ENCODE data around the gene BSG.
A peak's percentile ranks its signal among the peaks of the same experiment; 100 is the strongest.

BSG gene

DNA sequence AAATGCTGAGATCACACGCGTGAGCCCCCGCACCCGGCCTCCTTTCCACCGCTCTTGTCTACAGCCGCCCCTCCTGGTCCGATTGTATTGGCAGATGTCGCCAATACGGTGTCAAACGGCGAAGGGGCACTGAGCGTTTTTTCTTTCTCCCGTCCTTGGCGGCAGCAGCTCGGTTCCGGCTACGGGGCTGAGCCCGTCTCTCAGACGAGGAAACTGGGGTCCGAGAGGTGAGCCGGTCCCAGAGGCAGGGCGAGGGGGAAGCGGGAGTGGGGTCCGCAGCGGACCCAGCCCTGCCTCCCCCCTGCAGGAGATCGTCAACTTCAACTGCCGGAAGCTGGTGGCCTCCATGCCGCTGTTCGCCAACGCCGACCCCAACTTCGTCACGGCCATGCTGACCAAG is 40.5 kb downstream of the BSG start:
- no peaks in the 10 kb centered on the region for H3K9me3 ChIP-seq
- peaks cover 31% of the 10 kb centered on the region for H3K36me3 ChIP-seq
- peak overlapping the region; percentile 91 for H3K4me2 ChIP-seq
- peaks cover 54% of the 10 kb centered on the region for H3K4me1 ChIP-seq
- no peaks in the 10 kb centered on the region for H3K27me3 ChIP-seq
- H3K9ac ChIP-seq = no peak overlapping the region
- 0 out of 2 replicates have a peak, but pooled peaks cover 4% of the 10 kb centered on the region for H4K20me1 ChIP-seq
- no peak overlapping the region for H3K27ac ChIP-seq
- no peak overlapping the region for H3K4me3 ChIP-seq
- TF ChIP-seq Cebpa-rat (IDR thresholded peaks at IDR 0.05) = no peak

DNA sequence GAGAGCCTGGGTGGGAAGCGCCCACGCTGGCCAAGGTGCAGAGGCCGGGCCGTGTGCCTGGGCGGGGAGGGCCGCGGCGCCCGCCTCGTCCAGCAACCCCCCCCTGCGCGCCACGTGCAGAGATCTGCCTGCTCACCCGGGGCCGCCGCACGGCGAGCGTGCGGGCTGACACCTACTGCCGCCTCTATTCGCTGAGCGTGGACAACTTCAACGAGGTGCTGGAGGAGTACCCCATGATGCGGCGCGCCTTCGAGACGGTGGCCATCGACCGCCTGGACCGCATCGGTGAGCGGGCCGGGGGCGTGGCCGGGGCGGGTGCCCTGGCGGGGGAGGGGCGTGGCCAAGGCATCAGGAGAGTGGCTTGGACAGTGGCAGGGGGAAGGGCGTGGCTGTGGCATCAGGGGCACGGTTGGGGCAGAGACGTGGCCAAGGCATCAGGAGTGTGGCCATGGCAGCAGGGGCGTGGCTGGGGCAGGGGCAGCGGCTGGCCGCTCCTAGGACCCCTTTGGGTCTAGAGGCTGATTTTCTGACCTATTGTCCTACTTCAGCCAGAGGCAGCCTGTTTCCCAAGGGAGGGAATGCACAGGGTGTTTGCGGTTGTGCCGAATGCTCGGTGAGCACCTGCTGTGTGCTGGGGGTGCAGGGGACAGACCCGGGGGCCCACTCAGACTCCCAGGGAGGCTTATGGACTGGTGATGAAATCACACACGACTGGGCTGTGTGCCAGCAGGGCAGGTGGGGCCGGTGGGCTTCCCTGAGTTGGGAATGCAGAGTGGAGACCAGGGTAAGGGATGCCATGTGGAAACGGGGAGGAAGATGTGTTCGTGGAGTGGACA is 41.6 kb downstream of the BSG start:
- Histone ChIP-seq H3K4me1 (peaks cover 44% of the 10 kb centered on the region), H4K20me1 (0 out of 2 replicates have a peak, but pooled peaks cover 4% of the 10 kb centered on the region), H3K4me2 (no peak overlapping the region), H3K27ac (no peak overlapping the region), H3K9ac (no peak overlapping the region), H3K27me3 (no peaks in the 10 kb centered on the region), H3K36me3 (peaks cover 41% of the 10 kb centered on the region), H3K4me3 (no peak overlapping the region), H3K9me3 (no peaks in the 10 kb centered on the region)
- TF ChIP-seq Cebpa-rat (IDR thresholded peaks at IDR 0.05) = no peak

DNA sequence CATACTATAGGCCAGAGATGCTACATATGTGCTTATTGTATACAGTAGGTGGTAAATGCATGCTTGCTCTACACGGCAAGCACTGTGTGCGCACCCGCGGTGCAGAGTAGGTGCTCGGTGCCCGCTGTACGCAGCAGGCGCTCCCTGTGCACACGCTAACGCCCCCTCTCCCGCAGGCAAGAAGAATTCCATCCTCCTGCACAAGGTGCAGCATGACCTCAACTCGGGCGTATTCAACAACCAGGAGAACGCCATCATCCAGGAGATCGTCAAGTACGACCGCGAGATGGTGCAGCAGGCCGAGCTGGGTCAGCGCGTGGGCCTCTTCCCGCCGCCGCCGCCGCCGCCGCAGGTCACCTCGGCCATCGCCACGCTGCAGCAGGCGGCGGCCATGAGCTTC is 43.2 kb downstream of the BSG start:
- TF ChIP-seq Cebpa-rat (IDR thresholded peaks at IDR 0.05) = no peak
- Histone ChIP-seq H4K20me1 (0 out of 2 replicates have a peak, but pooled peaks cover 4% of the 10 kb centered on the region), H3K4me2 (peak overlapping the region; percentile 26; the same call in 1 of the 2 replicates), H3K9me3 (no peaks in the 10 kb centered on the region), H3K36me3 (peaks cover 57% of the 10 kb centered on the region), H3K4me3 (no peak overlapping the region), H3K27me3 (no peaks in the 10 kb centered on the region), H3K9ac (no peak overlapping the region), H3K4me1 (peaks cover 31% of the 10 kb centered on the region), H3K27ac (no peak overlapping the region)

DNA sequence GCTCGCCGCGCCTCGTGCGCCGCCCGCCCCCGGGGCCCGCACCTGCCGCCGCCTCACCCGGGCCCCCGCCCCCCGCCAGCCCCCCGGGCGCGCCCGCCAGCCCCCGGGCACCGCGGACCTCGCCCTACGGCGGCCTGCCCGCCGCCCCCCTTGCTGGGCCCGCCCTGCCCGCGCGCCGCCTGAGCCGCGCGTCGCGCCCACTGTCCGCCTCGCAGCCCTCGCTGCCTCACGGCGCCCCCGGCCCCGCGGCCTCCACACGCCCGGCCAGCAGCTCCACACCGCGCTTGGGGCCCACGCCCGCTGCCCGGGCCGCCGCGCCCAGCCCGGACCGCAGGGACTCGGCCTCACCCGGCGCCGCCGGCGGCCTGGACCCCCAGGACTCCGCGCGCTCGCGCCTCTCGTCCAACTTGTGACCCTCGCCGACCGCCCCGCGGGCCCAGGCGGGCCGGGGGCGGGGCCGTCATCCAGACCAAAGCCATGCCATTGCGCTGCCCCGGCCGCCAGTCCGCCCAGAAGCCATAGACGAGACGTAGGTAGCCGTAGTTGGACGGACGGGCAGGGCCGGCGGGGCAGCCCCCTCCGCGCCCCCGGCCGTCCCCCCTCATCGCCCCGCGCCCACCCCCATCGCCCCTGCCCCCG is 43.8 kb downstream of the BSG start:
- no peak overlapping the region for H3K9ac ChIP-seq
- no peak overlapping the region for H3K4me3 ChIP-seq
- peaks cover 25% of the 10 kb centered on the region for H3K4me1 ChIP-seq
- no peak overlapping the region for H3K4me2 ChIP-seq
- no peaks in the 10 kb centered on the region for H3K27me3 ChIP-seq
- H3K9me3 ChIP-seq = no peaks in the 10 kb centered on the region
- no peak overlapping the region for H3K27ac ChIP-seq
- no peak for TF ChIP-seq Cebpa-rat (IDR thresholded peaks at IDR 0.05)
- 0 out of 2 replicates have a peak, but pooled peaks cover 4% of the 10 kb centered on the region for H4K20me1 ChIP-seq
- peaks cover 60% of the 10 kb centered on the region for H3K36me3 ChIP-seq

DNA sequence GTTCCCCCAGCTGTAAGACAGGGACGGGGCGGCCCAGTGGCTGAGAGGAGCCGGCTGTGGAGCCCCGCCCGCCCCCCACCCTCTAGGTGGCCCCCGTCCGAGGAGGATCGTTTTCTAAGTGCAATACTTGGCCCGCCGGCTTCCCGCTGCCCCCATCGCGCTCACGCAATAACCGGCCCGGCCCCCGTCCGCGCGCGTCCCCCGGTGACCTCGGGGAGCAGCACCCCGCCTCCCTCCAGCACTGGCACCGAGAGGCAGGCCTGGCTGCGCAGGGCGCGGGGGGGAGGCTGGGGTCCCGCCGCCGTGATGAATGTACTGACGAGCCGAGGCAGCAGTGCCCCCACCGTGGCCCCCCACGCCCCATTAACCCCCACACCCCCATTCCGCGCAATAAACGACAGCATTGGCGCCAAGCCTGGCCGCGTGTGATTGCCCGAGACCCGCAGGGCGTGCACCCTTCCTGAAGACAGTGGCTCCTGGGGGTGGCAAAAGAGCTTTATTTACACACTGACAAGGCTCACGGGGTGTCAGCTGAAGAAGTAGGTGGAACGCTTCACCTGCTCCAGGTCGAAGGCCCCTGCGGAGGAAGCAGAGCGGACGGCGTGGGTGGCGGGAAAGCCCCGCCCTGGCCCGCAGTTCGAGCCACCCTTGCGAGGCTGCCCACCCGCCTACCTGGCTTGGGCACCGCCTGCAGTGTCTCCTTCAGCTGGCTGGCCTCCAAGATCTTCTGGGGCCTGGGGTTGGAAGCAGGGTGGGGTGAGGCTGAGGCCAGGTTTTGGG is 44.5 kb downstream of the BSG start:
- Histone ChIP-seq H3K27me3 (no peaks in the 10 kb centered on the region), H3K4me2 (no peak overlapping the region), H3K4me3 (no peak overlapping the region), H3K27ac (no peak overlapping the region), H4K20me1 (0 out of 2 replicates have a peak, but pooled peaks cover 4% of the 10 kb centered on the region), H3K9me3 (no peaks in the 10 kb centered on the region), H3K36me3 (peaks cover 68% of the 10 kb centered on the region), H3K9ac (no peak overlapping the region), H3K4me1 (peaks cover 21% of the 10 kb centered on the region)
- no peak for TF ChIP-seq Cebpa-rat (IDR thresholded peaks at IDR 0.05)

DNA sequence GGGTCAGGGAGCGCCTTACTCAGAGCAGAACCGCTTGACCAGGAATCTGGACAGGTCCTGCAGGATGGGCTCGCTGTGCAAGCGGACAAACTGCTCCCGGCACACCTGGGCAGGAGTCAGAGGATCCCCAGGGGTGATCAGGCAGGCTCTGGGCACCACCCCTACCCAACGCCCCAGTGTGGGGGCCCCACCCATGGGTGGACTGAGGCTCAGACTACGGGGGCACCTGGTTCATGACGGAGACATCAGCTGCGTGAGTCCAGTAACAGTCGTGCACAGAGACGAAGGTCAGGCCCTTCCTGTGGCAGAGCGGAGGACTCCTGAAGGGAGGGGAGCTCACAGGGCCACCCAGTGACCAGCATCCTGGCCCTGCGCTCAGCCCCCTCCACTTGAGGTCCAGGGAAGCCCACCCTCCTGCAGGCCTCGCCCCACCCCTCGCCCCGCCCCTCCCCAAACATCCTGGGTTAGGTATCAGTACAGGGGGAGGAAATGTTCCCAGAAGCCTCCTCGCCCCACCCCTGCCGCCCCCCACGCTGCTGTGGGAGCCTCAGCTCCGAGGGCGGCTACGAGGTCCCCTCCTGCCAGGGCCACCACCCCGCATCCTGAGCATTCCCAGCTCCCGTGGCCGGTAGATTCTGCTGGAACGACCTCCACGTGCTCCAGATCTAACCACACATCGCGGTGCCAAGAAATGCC is 45.3 kb downstream of the BSG start:
- no peak overlapping the region for H3K9ac ChIP-seq
- no peak overlapping the region for H3K4me2 ChIP-seq
- H3K27ac ChIP-seq = no peak overlapping the region
- peaks cover 21% of the 10 kb centered on the region for H3K4me1 ChIP-seq
- no peak overlapping the region for H3K4me3 ChIP-seq
- TF ChIP-seq Cebpa-rat (IDR thresholded peaks at IDR 0.05) = no peak
- peaks cover 74% of the 10 kb centered on the region for H3K36me3 ChIP-seq
- H3K9me3 ChIP-seq = no peaks in the 10 kb centered on the region
- H3K27me3 ChIP-seq = no peaks in the 10 kb centered on the region
- H4K20me1 ChIP-seq = 0 out of 2 replicates have a peak, but pooled peaks cover 4% of the 10 kb centered on the region

DNA sequence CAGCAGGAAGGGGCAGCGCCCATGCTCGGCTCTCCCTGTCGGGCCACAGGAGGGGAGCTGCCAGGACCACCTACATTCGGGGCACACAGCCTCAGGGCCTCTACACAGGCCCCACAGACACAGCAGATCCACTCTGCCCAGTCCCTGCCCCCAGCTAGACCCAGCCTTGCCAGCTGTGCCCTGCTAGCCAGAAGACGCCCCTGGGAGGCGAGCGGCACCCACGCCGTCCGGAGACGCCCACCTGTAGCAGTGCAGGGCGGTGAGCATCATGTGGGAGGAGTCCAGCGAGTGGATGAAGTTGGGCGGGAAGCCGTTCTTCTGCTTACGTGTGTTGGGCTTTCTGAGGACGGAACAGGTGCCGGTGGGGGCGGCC is 45.8 kb downstream of the BSG start:
- Histone ChIP-seq H3K9me3 (no peaks in the 10 kb centered on the region), H3K27me3 (no peaks in the 10 kb centered on the region), H3K27ac (no peak overlapping the region), H3K36me3 (peaks cover 74% of the 10 kb centered on the region), H4K20me1 (0 out of 2 replicates have a peak, but pooled peaks cover 6% of the 10 kb centered on the region), H3K4me3 (no peak overlapping the region), H3K4me2 (no peak overlapping the region), H3K9ac (no peak overlapping the region), H3K4me1 (peaks cover 21% of the 10 kb centered on the region)
- no peak for TF ChIP-seq Cebpa-rat (IDR thresholded peaks at IDR 0.05)

DNA sequence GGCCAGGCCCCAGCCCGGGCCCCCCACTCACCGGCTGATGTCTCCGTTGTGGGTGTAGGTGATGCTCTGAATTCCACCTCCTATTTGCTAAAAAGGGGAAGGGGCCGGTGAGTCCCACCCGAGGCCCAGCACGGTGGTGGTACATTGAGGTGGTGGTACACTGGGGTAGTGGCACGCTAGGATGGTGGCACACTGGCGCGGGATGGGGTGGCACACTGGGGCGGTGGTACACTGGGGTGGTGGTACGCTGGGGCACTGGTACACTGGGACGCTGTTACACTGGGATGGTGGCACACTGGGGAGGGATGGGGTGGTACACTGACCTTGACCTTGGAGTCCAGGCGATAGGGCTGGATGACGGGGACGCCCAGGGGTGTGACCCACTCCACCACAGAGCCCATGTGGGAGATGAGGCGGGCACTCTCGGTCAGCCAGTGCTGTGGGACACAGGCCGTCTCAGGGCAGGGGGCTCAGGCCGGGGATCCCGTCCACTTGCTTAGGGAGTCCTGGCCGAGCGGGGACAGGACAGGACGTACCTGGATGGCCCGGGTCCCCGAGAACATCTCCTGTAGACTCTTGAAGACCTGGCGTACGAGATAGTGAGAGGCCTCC is 46.4 kb downstream of the BSG start:
- Histone ChIP-seq H3K27ac (no peak overlapping the region), H3K36me3 (peaks cover 79% of the 10 kb centered on the region), H3K4me2 (no peak overlapping the region), H3K4me3 (no peak overlapping the region), H3K9ac (no peak overlapping the region), H3K27me3 (no peaks in the 10 kb centered on the region), H4K20me1 (0 out of 2 replicates have a peak, but pooled peaks cover 11% of the 10 kb centered on the region), H3K4me1 (peaks cover 27% of the 10 kb centered on the region), H3K9me3 (no peaks in the 10 kb centered on the region)
- TF ChIP-seq Cebpa-rat (IDR thresholded peaks at IDR 0.05) = no peak

All from BLaER1 (cell line).